GM21367 (cell line): ENCODE results near the gene SCAMP1.
A peak's percentile ranks its signal among the peaks of the same experiment; 100 is the strongest.

Experiments
- ATAC-seq: cut with Tn5 transposase; IDR thresholded peaks from one replicate; pipeline ENCODE4 v1.9.1; 2021; ENCODE audit not compliant: unreplicated experiment

The SCAMP1 gene

DNA sequence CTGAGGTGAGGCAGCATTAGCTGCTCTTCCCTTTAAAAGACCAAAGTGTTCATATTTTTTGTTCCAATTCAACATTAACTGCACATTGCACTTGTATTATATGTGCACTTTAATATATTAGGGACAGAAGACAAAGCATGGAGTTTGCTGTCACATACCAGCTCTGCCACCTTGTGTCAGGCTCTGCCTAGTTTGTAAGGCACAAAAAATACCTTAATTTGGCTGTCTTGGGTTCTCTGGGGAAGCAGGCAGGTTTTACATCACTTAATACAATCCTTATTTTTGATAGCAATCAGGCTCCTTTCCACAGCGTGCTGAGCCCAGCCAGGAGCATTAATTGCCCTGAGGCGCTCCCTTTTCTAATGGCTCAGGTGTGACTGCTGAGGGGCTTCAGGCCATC lies 131.8 kb downstream of the SCAMP1 start:
- no peak for ATAC-seq

DNA sequence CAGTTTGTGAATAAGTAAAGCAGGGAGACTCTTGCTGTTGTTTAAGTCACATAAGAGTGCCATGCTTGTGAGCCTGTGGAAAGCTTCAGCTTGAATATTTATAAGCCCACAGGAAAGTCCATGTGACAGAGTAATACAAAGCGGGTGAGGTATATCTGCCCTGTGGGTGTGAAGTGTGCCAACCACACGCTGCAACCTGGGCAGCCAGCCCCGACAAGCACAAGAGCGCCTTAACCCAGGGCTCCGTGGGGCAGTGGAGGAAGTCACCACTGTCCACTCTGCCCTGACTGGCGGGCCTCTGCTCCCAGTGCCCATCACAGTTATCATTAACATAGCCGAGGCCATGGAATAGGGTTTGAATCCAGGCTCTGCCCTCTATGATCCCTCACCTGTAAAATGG lies 132.2 kb downstream of the SCAMP1 start:
- ATAC-seq, result no peak

DNA sequence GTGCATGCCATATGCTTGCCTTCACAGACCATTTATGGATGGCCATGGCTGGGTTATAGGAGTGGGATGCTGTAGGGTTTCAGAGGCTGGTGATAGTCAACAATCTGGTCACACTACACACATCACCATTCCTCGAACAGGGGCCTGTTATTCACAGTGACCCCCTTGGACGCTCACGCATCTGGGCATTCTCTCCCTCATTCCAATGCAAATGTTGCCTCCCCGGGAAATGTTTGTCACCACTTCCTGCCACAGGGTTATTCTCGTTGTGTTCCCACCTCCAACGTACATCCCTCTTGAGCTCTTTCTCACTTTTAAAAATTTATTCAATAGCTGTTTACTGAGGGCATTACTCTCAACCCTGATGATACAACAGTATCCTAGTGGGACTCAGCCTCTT lies 135.4 kb downstream of the SCAMP1 start:
- no peak for ATAC-seq

DNA sequence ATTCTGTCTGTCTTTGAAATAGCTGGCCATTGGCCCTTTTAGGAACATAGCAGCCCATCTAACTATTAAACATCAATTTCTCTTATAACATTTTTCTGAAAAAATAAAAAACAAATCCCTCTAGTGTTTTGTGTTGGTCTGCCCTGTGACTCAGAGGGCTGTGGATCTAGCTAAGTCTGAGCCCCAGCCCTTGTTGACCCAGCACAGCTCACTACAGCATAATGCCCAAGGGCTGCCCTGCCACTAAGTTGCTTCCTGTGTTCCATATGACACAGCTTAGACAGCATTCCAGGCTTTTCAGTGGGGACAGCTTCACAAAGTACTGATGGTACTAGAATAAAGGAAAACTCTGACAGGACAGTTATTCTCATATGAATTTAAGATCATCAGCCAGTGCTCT lies 136.0 kb downstream of the SCAMP1 start:
- no peak for ATAC-seq

DNA sequence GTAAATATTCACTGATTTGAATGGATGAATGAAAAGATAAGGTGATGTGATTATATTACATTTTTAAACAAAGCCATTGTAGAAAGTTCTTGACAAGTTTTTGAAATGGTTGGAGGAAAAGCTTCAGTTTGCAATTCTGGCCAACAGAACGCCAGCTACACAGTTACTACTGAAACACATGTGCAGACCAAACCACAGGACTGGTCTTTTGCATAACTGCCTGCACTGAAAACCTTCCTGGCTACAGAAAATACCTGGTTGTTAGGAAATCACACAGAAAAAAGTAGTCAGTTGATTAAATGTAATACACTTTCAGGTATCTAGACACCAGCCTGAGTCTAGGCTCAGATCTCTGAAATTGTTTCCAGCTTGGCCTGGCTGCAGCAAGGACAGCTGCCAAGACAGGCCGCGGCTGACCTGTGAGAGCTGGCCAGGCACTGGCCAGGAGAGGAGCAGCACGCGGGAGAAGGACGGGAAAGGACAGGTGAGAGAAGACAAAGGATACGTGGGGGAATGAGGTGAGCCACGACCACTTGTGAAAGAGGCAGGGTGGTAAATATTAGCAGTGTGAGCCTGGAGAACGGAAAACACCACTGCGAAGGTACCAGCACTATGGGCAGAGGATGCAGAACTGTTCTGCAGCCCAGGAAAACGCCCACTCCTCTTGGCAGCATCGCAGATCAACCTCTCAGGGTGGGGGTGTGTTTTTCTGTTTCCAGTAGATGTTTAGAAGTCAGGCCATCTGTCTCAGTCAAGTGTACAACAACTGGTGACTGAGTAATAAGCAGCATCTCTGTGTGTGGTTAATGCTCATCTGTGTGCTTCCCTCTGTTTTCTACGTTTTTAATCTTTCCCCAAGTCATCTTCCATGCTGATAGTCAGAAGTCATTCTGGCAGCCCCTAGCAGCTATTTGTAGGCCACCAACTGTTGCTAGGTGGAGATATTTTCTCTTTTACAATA lies 137.4 kb downstream of the SCAMP1 start:
- ATAC-seq, result no peak

DNA sequence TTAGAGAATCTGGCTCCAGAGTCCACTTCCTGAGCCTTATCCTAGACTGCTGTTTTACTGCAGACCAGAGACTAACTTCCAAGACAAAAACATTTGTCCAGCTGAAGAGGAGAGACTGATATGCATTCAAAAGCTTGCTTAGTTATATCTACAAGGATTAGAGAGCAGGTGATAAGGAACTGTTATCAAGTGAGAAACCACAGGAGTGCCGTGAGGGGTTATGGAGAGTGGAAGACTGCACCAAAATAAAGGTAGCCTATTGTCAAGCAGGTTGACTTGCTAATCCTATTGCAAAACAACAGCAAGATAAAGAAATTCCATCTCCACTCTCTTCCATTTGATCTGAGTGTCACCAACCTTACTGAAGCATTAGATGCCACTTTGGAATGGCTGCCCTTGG lies 139.1 kb downstream of the SCAMP1 start:
- ATAC-seq, result no peak

DNA sequence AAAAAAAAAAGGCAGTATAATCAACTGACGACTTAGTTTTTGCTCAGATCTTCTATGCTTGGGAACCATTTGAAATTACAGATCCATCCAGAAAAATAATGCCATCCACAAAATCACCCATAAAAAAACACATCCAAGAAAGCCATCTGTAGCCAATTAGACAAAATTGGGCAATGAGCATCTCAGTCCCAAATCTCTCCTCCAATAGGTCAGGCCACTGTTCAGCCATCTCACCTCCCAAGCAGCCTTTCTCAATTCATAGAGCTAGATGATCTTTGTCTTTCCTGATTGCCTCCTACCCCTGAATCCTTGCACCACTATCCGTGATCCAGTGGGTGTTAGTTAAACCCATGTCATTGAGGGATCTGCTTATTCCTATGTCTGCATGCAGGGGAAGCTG lies 139.6 kb downstream of the SCAMP1 start:
- no peak for ATAC-seq

DNA sequence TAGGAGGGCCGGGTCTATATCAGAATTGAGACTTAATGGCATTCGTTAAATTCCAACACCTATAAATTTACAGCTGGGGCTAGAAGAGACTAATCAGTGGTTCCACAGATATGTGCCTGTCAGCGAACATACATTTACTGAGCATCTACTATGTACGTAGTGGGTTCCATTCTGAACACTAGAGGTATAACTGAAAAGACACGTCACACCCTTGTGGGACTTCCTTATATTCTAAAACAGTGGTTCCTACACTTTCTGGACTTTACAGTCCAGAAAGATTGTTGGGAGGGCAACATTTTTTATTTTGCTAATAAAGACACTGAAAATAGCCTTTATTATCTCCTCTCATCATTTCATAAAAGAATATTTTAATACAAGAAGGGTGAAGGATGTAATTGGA lies 140.5 kb downstream of the SCAMP1 start:
- ATAC-seq, result no peak

DNA sequence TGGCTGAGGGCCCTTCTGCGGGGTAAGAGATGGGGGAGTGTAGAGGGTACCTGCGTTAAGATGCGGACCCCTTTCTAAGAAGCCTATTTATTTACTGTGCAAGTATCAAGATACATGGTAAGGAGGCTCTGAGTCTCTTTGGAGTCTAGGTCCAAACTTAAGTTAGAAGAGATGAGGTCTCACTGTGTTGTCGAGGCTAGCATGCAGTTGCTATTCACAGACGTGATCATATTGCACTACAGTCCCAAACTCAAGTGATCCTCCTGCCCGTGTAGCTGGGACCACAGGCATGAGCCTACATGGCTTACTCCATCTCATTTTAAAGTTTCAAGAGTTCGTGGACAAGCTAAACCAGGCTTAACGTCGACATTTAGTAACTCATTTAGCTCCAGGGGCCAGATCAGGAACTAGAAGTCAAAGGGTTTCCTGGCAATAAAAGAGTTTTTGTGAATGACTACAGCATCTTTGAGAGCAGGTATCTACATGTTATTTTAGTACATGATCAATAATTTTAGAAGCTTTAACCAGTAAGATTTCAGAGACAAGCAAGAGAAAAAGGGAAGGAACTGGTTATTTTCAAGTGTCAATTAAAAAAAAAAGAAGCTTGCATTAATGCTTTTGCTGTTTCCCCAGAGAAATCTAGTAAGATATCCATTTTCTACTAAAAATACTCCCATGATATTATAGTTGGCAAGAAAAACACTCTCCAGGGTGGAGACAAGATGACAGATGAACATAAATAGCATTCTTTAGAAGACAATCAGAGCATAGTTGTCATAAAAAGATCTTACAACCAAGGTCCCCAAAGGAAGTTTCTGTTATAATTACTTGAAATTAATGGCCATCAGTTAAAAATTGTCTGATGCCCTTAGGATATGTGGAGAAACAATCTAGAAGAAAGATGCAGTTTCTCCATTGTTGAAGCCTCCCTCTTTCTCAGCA lies 141.3 kb downstream of the SCAMP1 start:
- ATAC-seq, result no peak

DNA sequence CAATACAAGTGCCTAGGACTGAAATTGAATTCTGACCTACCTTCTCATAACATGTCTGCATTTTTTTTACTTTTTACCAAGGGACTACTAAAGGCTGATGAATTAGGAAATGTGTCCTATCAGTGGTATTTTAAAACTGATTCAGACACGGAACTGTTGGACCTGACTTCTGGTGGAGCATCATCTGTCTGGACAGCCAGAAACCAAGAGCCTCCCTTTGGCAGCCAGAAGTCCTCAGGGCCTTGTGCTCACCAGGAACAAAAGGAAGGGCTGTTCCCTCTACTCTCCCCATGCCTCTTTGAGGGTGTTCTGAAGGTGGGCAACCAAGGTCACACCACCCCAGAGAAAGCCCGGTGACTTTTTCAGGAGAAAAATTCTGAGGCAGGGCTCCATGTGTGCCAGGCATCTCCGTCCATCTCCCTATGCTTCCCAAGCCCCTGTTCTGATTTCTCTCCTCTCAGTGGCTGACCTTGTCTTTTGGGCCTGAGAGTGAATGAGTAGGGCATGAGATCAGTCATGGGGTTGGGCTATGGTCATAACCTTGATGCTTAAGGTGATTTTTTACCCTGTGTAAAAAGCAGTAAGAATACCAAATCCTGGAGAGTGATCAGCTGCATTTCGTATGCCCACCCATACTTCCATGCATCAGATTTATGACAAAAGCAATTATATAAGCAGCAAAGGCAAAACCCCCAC lies 143.7 kb downstream of the SCAMP1 start:
- ATAC-seq, result no peak

DNA sequence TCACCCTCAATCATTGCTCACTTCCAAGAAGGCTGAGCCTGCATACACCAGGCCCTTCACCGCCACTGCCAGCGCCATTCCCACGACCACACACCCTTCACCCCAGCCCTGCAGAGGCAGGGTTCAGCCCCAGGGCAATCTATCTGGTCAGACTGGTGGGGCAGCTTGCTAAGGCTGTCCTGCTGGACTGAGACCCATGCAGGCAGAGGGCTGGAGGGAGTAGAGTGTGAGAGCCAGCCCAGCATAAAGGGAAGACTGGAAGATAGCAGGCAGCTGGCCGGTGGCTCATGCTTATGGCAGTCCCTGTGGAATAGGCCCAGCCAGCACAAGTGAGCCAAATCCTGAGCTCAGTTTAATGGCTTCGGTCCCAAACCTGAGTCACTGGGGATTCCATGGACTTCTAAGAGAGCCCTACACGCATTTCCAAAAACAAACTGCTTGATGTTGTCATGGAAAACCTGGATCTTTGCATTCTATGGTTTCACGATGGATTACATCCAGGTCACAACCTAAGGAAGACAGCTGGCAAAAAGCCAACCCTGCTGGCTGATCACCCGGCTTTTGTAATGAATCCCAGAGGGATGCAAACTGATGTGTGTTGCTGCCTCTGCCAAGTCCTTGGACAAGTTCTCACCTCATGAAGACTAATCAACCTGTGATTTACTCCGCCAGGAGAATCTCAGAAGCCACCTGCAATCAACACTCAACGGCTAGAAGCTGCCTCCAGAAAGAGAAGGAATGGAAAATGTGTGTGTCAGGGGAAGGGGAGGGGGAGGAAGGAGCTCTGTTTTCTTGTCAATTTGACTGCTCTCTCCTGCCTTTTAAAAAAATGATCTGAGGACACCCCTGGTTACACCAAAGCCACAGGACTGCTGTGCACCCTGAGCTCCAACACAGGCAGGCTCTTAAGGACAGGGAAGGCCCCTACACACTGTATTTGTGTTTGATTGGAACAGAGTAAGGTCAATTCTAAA lies 144.6 kb downstream of the SCAMP1 start:
- no peak for ATAC-seq

DNA sequence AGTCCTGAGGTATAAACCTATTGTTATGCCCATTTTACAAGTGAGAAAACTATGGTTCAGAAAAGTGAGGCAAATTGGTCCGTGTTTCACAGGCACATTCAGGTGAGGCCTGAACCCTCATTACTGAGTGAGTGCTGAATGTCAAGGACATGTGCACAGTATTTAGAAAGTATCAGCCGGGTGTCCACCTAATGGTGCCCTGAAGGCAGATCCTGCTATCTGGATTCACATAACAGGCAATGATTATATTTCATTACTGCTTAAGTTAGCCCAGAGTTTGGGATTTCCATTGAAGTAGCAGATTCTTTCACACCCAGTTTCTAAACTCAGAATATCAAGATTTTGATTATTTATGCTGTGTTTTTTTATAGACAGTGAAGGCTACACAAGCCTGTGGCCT lies 145.4 kb downstream of the SCAMP1 start:
- ATAC-seq, result no peak

DNA sequence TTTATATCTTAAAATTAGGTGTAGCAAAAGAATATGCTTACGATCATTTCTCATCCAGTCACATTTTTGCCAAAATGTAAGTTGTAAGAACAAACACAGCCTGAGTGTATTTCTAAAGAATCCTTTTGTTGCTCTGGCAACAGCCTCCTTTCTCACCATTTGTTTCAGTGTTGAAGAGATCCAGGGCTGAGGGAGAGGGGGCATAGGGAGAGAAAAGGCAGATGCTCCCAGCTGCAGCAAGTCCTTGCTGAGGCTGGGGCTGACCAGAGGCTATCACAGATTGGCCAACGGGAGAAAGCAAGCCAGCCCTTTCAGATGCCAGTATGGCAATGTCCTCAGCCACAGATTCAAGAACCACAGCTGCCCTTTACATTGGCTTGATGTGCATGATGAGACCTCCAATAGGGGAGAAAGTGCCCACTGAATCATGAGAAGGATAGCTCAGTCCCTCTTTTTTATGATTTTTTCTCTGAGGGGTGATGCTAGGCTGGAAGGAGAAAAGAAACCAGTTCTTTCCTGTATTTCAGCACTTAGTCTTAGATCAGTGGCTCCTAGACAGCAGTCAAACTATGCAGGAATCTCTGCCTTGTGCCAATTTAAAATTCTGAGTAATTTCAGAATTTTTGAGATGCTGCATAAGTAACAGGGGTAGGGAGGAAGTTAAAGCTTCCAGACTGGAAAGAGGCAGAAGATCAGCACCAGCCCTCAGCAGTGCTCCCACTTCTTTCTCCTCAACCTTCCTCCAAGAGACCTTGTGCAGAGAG lies 146.0 kb downstream of the SCAMP1 start:
- ATAC-seq, result no peak

DNA sequence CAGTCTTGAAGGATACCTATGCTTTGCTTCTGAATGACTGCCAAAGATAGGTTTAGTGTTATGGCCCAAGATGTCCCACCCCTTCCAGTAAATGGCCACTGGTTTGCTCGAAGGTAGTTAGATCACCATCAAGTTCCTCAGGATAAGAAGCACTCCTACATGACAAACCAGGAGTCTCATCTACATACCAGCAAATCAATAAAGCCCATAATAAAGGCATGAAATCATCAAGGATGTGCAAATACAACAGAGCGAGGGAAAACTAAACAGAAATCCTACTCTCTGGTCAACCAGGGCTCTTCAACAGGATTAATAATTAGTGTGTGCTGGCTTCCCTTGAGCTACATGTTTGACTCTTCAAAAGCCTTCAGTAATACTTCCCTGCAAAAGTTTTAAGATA lies 147.1 kb downstream of the SCAMP1 start:
- no peak for ATAC-seq

DNA sequence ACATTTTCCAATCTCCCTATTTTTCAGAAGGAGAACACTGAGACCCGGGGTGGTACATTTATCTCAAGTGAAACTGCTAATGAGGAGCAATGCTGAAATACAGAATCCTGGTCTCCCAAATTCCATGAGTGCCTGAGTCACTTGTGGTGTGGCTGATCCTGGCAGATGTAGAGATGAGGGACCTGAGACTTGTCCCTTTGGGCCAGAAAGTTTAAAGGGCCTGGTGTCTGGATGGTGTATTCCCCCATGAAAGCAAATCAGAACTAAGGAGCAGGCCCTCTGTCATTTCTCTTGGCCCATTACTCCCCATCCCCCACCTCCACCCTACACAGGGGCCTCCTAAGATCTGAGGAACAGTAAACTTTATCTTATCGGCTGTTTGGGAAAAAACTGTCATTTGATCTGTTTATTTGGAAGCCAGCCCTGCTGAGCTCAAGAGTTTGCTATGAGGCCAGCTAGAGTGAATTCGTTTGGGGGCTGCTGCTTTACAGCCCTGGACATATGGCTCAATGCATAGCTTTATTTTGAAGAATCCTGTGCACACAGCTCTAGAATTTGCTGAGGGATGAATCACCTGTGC lies 147.9 kb downstream of the SCAMP1 start:
- ATAC-seq, result no peak

DNA sequence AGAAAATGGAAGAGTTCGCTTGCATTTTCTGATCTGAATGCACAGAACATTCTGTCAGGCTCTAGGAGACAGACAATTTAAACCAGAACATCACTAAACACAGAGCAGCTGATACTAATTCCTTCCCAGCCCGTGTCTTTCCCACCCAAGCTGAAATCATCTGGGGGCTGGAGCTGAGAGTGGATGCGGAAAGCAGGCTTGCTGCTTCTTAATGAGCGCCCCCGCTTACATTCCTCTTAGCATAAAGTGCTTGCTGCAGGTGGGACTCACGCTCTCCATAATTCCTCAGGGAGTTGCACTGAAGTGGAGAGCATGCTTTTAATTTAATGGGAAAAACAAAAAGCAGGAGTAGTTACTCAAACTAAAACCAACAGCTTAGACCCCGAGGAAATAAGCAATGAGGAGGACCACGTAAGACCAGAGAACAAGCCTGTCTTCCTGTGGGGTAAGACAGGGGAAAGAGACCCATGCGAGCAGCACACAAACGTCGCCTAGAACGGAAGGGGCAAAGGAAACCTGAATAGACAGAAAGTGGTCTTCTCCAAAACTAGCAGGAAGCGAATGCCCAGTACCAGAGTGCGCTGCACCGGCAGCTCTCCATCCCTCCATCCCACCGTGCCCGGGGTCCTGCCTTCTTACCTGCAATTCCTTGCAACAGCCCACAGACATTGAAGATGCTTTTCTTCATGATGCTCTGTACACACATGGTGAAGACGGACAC lies 148.9 kb downstream of the SCAMP1 start:
- no peak for ATAC-seq

DNA sequence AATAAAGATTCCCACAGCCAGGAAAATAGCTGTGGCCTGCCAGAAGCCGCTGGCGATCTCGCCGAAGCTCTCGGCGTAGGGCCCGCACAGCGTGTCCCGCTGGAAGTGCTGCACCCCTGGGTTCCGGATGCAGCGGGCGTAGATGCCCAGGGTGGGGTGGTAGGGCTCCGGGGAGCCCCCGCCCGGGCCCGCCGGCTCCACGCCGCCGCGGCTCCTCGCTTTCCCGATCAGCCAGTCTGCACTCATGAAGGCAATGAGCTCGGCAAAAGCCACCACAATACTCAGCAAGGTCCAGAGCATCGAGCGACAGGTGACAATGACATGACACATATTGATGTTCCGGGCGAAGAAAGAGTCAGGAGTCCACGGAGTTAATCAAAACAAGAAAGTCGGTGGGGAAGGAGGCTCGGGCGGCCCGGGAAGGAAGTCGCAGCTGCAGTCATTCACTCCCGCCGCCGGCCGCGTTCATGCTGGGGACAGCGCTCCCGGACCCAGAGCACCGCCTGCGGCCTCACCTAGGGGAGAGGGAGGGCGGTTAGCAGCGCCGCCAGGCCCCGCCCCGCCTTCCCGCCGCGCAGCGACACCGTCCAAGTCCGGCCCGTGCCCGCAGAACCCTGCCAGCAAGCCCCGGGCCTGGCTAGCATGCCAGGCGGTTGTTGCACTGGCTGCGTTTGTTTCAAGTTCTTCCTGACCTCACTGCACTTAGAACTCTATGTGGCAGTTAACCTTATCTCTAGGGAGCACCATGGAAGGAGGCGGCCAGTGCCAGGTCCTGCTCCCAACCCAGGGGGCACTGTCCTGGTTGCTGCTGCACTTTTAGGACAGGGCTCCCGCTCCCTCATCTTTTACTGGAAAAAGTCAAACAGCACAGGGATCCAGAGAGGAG lies 149.7 kb downstream of the SCAMP1 start:
- peak; percentile 73 for ATAC-seq
